GM18505 (cell line): ENCODE results near the gene NHP2.
A peak's percentile ranks its signal among the peaks of the same experiment; 100 is the strongest.
"Not testable (repeated sequence)": the region's sequence is repeated elsewhere in the genome, so short reads cannot be mapped to it uniquely, and the experiment has no call there.

Source experiments
- ATAC-seq: cut with Tn5 transposase; IDR thresholded peaks from one replicate; pipeline ENCODE4 v1.9.1; 2021; ENCODE audit not compliant: unreplicated experiment
- POLR2A ChIP-seq: IDR thresholded peaks from 4 replicates; pipeline ENCODE4 v1.6.1; 2011; ENCODE audit warnings: borderline replicate concordance; ENCODE audit not compliant: insufficient read depth, insufficient read length; ENCODE audit errors: extremely low read depth

Gene NHP2

GRCh38 chr5:178129296-178129695, 24.4 kb downstream of the NHP2 start:
- TF ChIP-seq POLR2A = no peak
- no peak for ATAC-seq

DNA sequence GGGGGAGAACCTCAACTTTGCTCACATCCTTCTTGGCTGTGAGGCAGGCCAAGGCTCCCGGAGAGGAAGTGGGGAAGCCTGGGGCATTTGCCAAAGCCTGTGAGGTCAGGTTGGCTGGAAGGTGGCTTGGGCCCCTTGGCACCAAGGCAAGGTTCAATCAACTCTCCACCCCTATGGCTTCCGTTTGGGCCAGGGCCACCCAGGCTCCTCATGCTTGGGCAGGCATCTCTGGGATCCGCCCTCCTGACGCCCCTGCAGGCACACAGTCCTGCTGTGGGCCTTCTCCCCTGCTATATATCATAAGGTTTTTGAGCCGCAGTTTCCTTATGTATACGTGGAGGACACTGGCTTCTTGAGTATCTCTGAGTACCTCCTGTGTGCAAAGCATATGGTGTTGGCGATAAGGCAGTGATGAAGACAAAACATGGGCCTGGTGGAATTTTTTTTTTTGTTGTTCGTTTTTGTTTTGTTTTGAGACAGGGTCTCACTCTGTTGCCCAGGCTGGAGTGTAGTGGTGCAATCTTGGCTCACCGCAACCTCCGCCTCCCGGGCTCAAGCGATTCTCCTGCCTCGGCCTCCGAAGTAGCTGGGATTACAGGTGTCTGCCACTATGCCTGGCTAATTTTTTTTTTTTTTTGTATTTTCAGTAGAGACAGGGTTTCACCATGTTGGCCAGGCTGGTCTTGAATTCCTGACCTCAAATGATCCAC, 26.2 kb downstream of the NHP2 start:
- not testable (repeated sequence) for ATAC-seq

GRCh38 chr5:178126556-178126955, 27.1 kb downstream of the NHP2 start:
- no peak for ATAC-seq
- no peak for TF ChIP-seq POLR2A

DNA sequence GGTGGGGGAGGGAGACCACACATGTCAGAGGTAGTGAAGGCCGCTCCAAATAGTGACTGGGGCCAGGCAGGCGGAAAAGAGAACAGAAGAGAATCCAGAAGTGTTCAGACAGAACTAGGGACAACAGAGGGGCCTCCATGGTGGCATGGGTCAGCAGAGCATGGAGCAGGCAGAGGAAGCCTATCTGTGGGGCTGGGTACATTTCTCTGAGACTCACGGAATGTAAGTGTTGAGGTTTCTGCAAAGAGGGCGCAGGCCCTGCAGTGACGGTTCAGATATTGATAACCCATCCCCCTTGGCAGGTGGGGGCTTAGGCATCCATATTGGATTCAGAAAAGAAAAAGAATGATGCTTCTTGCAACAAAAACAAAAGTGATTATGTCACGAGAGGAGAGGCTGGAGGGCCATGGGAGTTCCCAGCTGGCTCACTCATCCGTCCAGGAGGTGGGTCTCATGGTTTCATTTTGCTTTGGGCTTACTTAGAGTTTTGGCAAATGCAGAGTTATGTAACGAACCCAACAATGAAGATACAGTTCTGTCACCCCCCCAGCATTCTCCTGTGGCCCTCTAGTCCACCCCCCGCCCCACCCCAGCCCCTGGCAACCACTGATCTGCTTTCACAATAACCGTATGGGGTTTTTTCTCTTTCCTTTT, 28.3 kb downstream of the NHP2 start:
- ATAC-seq = no peak
- TF ChIP-seq POLR2A = no peak

DNA sequence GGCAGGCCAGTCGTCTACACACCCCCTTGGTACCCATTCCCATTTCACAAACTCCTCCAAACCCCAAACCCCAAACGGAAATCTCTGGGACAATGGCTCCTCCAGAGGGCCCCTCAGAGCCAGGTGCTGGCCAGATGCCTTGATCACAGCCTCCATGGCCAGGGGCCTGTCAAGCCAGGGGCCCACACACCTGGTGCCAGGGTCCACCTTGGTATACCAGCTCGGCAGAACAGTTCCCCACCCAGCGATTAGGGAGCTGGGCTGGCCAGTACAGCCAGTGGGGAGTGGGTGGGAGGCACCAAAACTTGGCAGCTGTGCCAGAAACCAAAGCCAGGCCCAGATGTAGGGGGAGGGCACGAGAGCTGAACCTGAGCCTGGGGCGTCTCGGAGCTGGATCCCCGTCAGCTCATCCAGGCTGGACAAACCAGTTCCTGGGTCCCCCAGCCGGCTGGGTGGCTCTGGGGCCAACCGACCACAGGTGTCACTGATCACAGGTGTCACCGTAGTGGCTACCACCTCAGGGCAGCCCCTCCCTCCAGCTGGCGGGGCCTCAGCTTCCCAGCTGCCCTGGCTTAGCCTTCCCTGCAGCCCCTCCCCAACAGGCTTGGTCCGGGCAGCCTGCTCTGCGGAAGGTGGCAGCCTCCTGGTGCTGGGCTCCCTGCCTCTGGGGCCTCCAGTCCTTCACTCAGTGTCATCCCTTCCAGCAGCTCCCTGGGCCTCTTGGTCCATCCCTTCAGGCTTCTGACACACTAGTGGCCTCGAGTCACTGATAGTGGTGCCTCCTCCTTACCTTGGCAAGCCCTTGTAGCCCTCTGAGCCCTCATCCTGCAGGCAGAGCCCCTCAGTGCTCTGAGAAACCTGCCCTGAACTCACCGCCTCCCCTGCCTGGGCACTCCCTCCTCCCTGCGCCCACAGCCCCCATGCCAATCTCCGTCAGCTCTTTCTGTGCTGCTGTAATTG, 29.4 kb downstream of the NHP2 start:
- no peak for ATAC-seq
- no peak for TF ChIP-seq POLR2A

DNA sequence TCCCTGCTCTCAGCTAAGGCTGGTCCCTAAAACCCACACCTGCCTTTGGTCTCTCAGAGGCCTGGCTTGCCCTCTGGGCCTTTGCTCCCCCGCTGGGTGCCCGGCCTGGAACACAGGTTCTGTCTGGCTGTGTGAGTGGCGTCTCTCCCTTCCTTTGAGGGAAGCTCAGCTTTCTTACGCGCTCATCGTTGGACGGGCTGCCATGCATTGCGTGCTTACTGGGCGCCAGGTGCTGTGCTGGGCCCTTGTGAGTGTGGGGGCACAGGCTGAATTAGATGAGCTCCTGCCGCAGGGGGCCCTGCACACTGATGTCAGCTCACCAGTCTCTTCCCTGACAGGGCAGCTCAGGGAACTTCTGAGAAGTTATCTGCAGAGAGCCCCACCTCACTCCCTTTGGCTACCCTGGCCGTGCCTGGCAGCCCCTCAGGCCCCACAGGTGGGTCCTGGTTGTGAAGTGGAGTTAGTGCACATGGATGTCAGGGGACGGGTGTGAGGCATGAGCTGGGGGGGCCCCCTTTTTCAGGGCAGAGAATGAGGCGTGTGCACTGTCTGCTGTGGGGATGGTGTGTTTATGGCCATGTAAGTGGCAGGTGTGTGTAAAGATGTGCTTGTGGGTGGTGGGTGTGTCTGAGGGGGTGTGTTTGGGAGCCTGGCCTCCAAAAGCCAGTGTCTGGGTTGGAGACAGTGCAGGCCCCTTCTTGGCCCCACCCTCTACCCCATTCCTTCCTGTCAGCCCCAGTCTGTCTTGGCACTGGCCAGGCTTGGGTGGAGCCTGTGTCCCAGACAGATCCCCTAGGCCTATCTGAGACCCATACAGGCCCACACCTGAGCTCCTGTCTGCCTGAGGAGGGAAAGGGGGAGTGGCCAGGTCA, 30.4 kb downstream of the NHP2 start:
- no peak for TF ChIP-seq POLR2A
- no peak for ATAC-seq

- no peak for TF ChIP-seq POLR2A
- no peak for ATAC-seq
Measured at GRCh38 chr5:178122346-178122745, 31.3 kb downstream of the NHP2 start.

- no peak for TF ChIP-seq POLR2A
- peak; percentile 1 for ATAC-seq
Measured at GRCh38 chr5:178121391-178122276, 32.1 kb downstream of the NHP2 start.

GRCh38 chr5:178120607-178121357, 32.9 kb downstream of the NHP2 start:
- no peak for TF ChIP-seq POLR2A
- ATAC-seq = peak; percentile 69

DNA sequence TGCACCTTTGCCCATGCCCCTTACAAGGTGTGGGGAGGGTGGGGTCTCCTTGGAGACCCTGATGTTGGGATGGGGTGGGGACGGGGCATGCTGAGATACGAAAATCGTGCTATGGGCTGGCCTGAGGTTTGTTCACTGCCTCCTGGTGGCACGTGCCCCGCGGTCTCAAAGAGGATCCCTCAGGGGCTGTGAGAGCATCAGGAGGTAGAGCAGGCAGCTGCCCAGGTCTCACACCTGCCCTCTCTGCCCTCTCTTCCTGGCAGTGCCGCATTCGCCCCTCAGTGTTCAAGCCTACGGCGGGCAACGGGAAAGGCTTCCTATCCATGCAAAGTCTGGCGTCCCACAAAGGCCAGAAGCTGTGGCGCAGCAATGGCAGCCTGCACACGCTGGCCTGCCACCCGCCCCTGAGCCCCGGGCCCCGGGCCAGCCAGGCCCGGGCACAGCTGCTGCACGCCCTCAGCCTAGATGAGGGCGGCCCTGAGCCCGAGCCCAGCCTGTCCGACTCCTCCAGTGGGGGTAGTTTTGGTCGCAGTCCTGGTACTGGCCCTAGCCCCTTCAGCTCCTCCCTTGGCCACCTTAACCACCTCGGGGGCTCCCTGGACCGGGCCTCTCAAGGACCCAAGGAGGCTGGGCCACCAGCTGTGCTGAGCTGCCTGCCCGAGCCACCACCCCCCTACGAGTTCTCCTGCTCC, 33.6 kb downstream of the NHP2 start:
- ATAC-seq = no peak
- no peak for TF ChIP-seq POLR2A
